HG03520 (cell line): ENCODE results near the gene TRDN.
A peak's percentile ranks its signal among the peaks of the same experiment; 100 is the strongest.

ENCODE experiments used
- ATAC-seq: cut with Tn5 transposase; IDR thresholded peaks from one replicate; pipeline ENCODE4 v1.9.1; 2021; ENCODE audit warnings: mild to moderate bottlenecking, moderate library complexity; ENCODE audit not compliant: unreplicated experiment

TRDN gene

GRCh38 chr6:123636782-123637181 is at the start of gene TRDN:
Gene TRDN (minus strand): TSS chr6:123636950. CDS start chr6:123636775, 175 bp downstream.
- ATAC-seq = no peak

- no peak for ATAC-seq
Measured at GRCh38 chr6:123681957-123682462, 45.3 kb upstream of the TRDN start.

- no peak for ATAC-seq
Measured at GRCh38 chr6:123677897-123678296, 41.1 kb upstream of the TRDN start.

GRCh38 chr6:123676793-123677192 is 40.0 kb upstream of the TRDN start:
- no peak for ATAC-seq

GRCh38 chr6:123668965-123669591 is 32.3 kb upstream of the TRDN start:
- no peak for ATAC-seq

GRCh38 chr6:123668063-123668462 is 31.3 kb upstream of the TRDN start:
- ATAC-seq = no peak

GRCh38 chr6:123663436-123663835 is 26.7 kb upstream of the TRDN start:
- ATAC-seq = no peak

GRCh38 chr6:123662757-123663156 is 26.0 kb upstream of the TRDN start:
- no peak for ATAC-seq

GRCh38 chr6:123661105-123661891 is 24.5 kb upstream of the TRDN start:
- ATAC-seq = no peak

GRCh38 chr6:123659960-123660748 is 23.4 kb upstream of the TRDN start:
- no peak for ATAC-seq

- ATAC-seq = no peak
Measured at GRCh38 chr6:123658848-123659247, 22.1 kb upstream of the TRDN start.

- peak; percentile 90 for ATAC-seq
Measured at GRCh38 chr6:123655521-123656306, 19.0 kb upstream of the TRDN start.

GRCh38 chr6:123648723-123649122 is 12.0 kb upstream of the TRDN start:
- ATAC-seq = no peak

GRCh38 chr6:123648020-123648580 is 11.3 kb upstream of the TRDN start:
- no peak for ATAC-seq

- ATAC-seq = no peak
Measured at GRCh38 chr6:123641497-123641896, 4.7 kb upstream of the TRDN start.

- no peak for ATAC-seq
Measured at GRCh38 chr6:123640567-123641187, 3.9 kb upstream of the TRDN start.

- no peak for ATAC-seq
Measured at GRCh38 chr6:123638865-123639264, 2.1 kb upstream of the TRDN start.

- no peak for ATAC-seq
Measured at GRCh38 chr6:123636282-123636681, 468 bp downstream of the TRDN start.

GRCh38 chr6:123635567-123635966 is 1.2 kb downstream of the TRDN start:
- no peak for ATAC-seq

GRCh38 chr6:123635144-123635543 is 1.6 kb downstream of the TRDN start:
- no peak for ATAC-seq
